HL-60/S4 treated with phorbol 12-myristate 13-acetate at 8.2 ng/mL for 4 days and 3 days (cell line): ENCODE data around the gene DNER.
"Not testable (repeated sequence)": the region's sequence is repeated elsewhere in the genome, so short reads cannot be mapped to it uniquely, and the experiment has no call there.

Experiments used
- in situ Hi-C: fragments of 300-500 bp; cut with MboI; formaldehyde crosslinking; loops from 2 replicates; pipeline ENCODE4 v1.15.0; 2022; ENCODE audit warnings: low sequenced_read_pairs

Gene DNER

GRCh38 chr2:229714080-229714735 lies at the start of gene DNER:
Gene DNER, minus strand, starts transcription at chr2:229714555. Its CDS starts 132 bp downstream, at chr2:229714423.
- in situ Hi-C loops: no loop called here

- in situ Hi-C loops: no loop called here
These were observed 47.3 kb upstream of the DNER start for GRCh38 chr2:229761663-229762062.

- in situ Hi-C loops: not testable (repeated sequence)
These were observed 43.1 kb upstream of the DNER start for GRCh38 chr2:229757462-229757861.

- in situ Hi-C loops: no loop called here
These were observed 38.8 kb upstream of the DNER start for GRCh38 chr2:229752970-229753729.

- in situ Hi-C loops: no loop called here
These were observed 35.4 kb upstream of the DNER start for GRCh38 chr2:229749779-229750178.

GRCh38 chr2:229748950-229749349 lies 34.6 kb upstream of the DNER start:
- in situ Hi-C loops: no loop called here

- in situ Hi-C loops: not testable (repeated sequence)
These were observed 28.3 kb upstream of the DNER start for GRCh38 chr2:229742691-229743090.

- in situ Hi-C loops: no loop called here
These were observed 25.9 kb upstream of the DNER start for GRCh38 chr2:229740279-229740678.

- in situ Hi-C loops: no loop called here
These were observed 23.8 kb upstream of the DNER start for GRCh38 chr2:229738024-229738625.

GRCh38 chr2:229734410-229734809 lies 20.1 kb upstream of the DNER start:
- in situ Hi-C loops: no loop called here

- in situ Hi-C loops: no loop called here
These were observed 19.4 kb upstream of the DNER start for GRCh38 chr2:229733611-229734245.

GRCh38 chr2:229732897-229733296 lies 18.5 kb upstream of the DNER start:
- in situ Hi-C loops: no loop called here

- in situ Hi-C loops: no loop called here
These were observed 17.6 kb upstream of the DNER start for GRCh38 chr2:229731916-229732315.

GRCh38 chr2:229731363-229731762 lies 17.0 kb upstream of the DNER start:
- in situ Hi-C loops: no loop called here

- in situ Hi-C loops: no loop called here
These were observed 14.0 kb upstream of the DNER start for GRCh38 chr2:229728370-229728769.

GRCh38 chr2:229726643-229727042 lies 12.3 kb upstream of the DNER start:
- in situ Hi-C loops: no loop called here

- in situ Hi-C loops: no loop called here
These were observed 11.6 kb upstream of the DNER start for GRCh38 chr2:229725716-229726574.

- in situ Hi-C loops: not testable (repeated sequence)
These were observed 8.8 kb upstream of the DNER start for GRCh38 chr2:229723192-229723591.

- in situ Hi-C loops: no loop called here
These were observed 5.7 kb upstream of the DNER start for GRCh38 chr2:229719926-229720647.

- in situ Hi-C loops: no loop called here
These were observed 3.7 kb upstream of the DNER start for GRCh38 chr2:229718057-229718456.
